Measurements from ENCODE around the gene COA8. TPM values are rescaled to one million over a fixed set of nuclear protein-coding genes. Genes with fewer than 3 reads are reported as not detected.

The COA8 gene
- total and polyA plus RNA-seq, 2 of the 13 experiments (the other 11 are each of a cell fraction or from before 2014, with no cell fraction given), result 10.9 to 25.1 TPM

- TF ChIP-seq ZBTB37 (CRISPR knock-in tag; IDR thresholded peaks at IDR 0.05) (0 out of 2 replicates have a peak, but pooled peaks have one; percentile 31), KDM1A (CRISPR knock-in tag; IDR thresholded peaks at IDR 0.05) (no peak), ADNP (CRISPR knock-in tag; IDR thresholded peaks at IDR 0.05) (no peak), ZC3H13 (CRISPR knock-in tag; IDR thresholded peaks at IDR 0.05) (peak; percentile 43; the same call in 1 of the 2 replicates), NR2F1 (CRISPR knock-in tag; IDR thresholded peaks at IDR 0.05) (no peak), ZNF547 (CRISPR knock-in tag; IDR thresholded peaks at IDR 0.05) (0 out of 2 replicates have a peak, but pooled peaks have one; percentile 13), AGO2 (optimal IDR thresholded peaks at IDR 0.05; ENCODE audit: low read depth, low read length) (no peak), SMAD1 (CRISPR knock-in tag; IDR thresholded peaks at IDR 0.05; ENCODE audit: borderline replicate concordance, low read depth) (no peak), NRL (CRISPR knock-in tag; IDR thresholded peaks at IDR 0.05; ENCODE audit: borderline replicate concordance) (0 out of 2 replicates have a peak, but pooled peaks have one; percentile 63), ZBTB42 (CRISPR knock-in tag; IDR thresholded peaks at IDR 0.05) (no peak), HMGXB3 (CRISPR knock-in tag; IDR thresholded peaks at IDR 0.05; ENCODE audit: borderline replicate concordance) (no peak), ZBTB8A (CRISPR knock-in tag; IDR thresholded peaks at IDR 0.05; ENCODE audit: borderline replicate concordance, low read depth) (no peak), IKZF1 (IDR thresholded peaks at IDR 0.05) (no peak), ZFP82 (CRISPR knock-in tag; IDR thresholded peaks at IDR 0.05; ENCODE audit: borderline replicate concordance) (no peak), ATF6 (CRISPR knock-in tag; conservative IDR thresholded peaks at IDR 0.05) (no peak)
Measured at GRCh38 chr14:103528587-103529382, 34.0 kb upstream of the COA8 start, which contains the start of gene TRMT61A (continued).

All from HepG2 (cell line).